ENCODE results near the gene EEF2K.
"Not testable (repeated sequence)": the region's sequence is repeated elsewhere in the genome, so short reads cannot be mapped to it uniquely, and the experiment has no call there.

EEF2K gene

DNA sequence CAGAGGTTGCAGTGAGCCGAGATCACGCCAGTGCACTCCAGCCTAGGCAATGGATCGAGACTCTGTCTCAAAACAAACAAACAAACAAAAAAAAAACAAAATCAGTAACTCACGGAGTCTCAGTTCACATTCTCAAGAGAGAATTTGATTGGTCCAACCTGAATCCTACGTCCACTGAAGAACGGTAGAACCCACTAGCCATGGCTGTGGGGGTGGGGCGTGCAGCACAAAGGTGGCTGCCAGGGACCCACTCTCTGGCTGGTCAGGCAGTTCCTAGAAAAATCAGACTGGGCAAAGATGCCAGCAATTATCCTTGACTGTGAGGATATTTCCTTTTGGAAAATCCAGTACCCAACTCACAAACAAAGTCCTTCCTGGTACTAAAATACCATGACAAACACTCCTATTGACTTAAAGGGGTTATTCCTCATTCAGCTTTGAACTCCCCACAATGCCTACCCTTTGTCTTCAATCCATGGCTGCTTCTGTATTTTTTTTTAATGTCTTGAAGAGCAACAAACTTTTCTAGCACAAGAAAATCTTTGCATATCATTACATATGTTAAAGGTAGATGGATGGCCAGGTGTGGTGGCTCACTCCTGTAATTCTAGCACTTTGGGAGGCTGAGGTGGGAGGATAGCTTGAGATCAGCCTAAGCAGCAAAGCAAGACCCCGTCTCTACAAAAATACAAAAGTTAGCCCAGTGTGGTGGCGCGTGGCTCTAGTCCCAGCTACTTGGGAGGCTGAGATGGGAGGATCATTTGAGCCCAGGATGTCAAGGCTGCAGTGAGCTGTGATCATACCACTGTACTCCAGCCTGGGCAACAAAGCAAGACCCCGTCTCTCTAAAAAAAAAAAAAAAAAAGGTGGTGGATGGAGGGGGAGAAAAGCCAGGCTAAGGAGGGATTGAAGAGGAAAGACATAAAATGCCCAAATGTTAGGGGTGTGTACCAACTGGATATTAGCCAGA lies 87.3 kb downstream of the EEF2K start:
- H3K4me3 Mint-ChIP-seq = no peak overlapping the region
- peaks cover 0 to 2% of the 10 kb centered on the region in 2 donors for H3K9me3 Mint-ChIP-seq
- H3K36me3 Mint-ChIP-seq = peaks cover 3 to 18% of the 10 kb centered on the region in 2 donors
- H3K27me3 Mint-ChIP-seq = peaks cover 5 to 6% of the 10 kb centered on the region in 2 donors
- H3K4me1 Mint-ChIP-seq = peaks cover 6 to 18% of the 10 kb centered on the region in 2 donors
- DNase-seq = no peak
- H3K27ac Mint-ChIP-seq = no peak overlapping the region
- no peak for ATAC-seq (replicated peaks)

DNA sequence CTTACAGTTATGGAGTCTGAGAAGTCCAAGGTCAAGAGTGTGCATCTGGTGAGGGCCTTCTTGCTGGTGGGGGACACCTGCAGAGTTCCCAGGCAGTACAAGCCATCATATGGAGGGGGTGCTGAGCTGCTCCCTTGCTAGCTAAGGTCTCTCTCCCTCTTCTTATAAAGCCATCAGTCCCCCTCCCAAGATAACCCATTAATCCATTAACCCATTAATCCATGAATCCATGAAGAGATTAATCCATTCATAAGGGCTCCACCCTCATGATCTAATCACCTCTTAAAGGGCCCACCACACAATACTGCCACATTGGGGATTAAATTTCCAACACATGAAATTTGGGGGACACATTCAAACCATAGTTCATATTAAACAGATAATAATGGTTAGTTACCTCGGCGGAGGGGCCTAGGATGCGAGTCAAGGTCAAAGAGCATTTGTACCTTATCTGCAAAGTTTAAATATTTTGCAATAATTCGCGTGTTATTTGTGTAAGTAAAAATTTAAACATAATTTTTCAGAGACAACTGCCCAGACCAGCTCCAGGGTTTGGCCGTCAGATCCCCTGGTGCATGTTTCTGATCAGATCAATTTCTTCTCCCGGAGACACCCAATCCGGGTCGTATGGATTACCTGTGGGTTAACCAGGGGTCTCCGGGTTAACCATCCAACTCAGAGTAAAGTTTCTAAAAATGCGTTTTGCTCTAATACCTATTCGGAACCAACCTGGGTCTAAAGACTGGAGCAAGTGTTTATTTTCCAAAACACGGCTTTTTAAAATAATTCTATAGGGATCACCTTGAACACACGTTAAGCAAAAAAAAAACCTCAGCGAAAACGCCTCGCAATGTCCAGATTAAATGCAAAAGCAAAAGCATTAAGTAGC lies 90.4 kb downstream of the EEF2K start:
- Mint-ChIP-seq H3K27ac (peak overlapping the region; percentile 99), H3K4me1 (peaks cover 27 to 44% of the 10 kb centered on the region in 2 donors), H3K27me3 (peaks cover 5 to 6% of the 10 kb centered on the region in 2 donors), H3K36me3 (peaks cover 16 to 32% of the 10 kb centered on the region in 2 donors), H3K9me3 (peaks cover 0 to 2% of the 10 kb centered on the region in 2 donors), H3K4me3 (peak overlapping the region; percentile 96 to 98)
- DNase-seq (no peak), ATAC-seq (replicated peaks) (no peak)

DNA sequence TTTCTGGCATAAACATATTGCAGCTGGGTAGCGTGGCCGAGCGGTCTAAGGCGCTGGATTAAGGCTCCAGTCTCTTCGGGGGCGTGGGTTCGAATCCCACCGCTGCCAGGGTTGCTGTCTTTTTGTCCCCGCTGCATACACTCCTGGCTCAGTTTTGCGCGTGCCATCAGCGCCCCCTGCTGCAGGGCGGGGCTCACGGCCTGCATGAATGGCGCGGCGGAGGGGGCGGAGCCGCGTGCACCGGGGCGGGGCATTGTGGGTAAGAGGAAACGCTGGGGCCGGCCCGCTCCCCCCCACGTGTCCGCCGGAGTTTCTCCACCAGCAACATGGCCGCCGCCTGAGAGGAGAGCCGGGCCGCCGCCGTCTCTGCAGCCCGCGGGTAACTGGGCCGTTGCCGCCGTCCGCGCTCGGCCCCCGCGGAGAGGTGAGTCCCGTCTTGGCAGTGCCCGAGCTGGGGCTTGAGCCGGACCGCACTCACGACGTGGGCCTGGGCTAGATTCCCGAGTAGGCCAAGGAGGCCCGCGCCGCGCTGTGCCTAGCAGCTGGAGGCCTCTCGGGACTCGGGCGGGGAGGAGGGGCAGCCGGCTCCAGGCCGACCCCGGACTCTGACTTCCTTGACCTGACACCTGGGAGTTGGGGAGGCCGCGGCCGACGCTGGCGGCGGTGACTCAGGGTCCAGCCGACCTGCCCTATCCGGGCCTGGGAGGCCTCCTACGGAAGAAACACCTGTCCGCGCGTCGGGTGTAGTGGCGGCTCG lies 91.2 kb downstream of the EEF2K start, which contains the start of gene POLR3E:
TSS of gene POLR3E (plus strand) at position 296 of the 757 bp plus-strand sequence. CDS start 5,560 bp downstream, outside the sequence.
- Mint-ChIP-seq H3K27me3 (peaks cover 5 to 6% of the 10 kb centered on the region in 2 donors), H3K36me3 (peaks cover 20 to 37% of the 10 kb centered on the region in 2 donors), H3K4me1 (peaks cover 30 to 49% of the 10 kb centered on the region in 2 donors), H3K9me3 (peaks cover 0 to 2% of the 10 kb centered on the region in 2 donors), H3K4me3 (peak within 1 kb of the TSS; percentile 96 to 98), H3K27ac (peak within 1 kb of the TSS; percentile 99)
- ATAC-seq (replicated peaks) (peak; percentile 84 to 91), DNase-seq (peak; percentile 99)

DNA sequence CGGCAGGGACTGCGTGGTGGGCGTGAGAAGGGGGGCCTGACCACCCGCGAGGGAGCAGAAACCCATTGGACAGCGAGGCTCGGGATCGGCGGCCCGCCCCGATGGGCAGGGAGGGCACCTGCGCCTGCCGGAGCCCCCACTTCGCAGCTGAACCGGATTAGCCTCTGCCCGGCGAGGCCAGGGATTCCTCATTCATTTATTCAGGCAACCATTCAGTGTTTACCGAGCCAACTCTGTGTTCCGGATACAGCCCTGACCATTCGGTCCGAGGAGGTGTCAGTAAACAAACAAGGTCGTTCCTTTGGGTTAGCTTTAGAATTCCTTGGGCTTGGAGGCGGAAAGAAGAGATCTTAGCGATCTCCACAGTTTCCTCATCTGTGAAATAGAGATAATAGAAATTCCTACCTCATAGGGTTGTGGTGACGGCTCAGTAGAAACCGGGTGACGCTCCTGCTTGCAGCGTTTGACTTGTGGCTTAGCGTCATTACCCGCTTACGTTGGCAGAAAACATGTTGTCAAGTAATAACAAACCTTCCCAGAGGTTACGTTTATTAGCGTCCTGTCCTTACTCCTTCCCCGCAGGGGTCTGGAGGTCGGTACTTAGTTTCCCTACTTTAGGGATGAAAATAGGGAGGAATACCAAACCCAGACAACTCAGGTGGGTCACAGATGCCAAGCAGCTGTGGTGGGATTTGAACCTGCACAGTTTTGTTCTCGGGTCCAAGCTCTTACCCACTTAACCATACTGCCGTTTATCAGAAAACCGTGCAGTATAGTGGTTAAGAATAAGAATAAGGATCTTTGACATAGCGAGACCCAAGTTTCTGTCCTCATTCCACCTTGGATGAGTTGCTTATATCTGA lies 92.0 kb downstream of the EEF2K start:
- H3K27me3 Mint-ChIP-seq = peaks cover 5 to 6% of the 10 kb centered on the region in 2 donors
- H3K9me3 Mint-ChIP-seq = peaks cover 0 to 2% of the 10 kb centered on the region in 2 donors
- H3K4me1 Mint-ChIP-seq = peaks cover 31 to 58% of the 10 kb centered on the region in 2 donors
- H3K4me3 Mint-ChIP-seq = peak overlapping the region; percentile 96 to 98
- ATAC-seq (replicated peaks) = peak; percentile 47 to 60
- peak overlapping the region; percentile 99 for H3K27ac Mint-ChIP-seq
- DNase-seq = peak; percentile 81
- peaks cover 27 to 45% of the 10 kb centered on the region in 2 donors for H3K36me3 Mint-ChIP-seq

- ATAC-seq (replicated peaks) (no peak), DNase-seq (no peak)
- Mint-ChIP-seq H3K27me3 (peaks cover 5 to 6% of the 10 kb centered on the region in 2 donors), H3K27ac (peak overlapping the region; percentile 99), H3K36me3 (peaks cover 33 to 49% of the 10 kb centered on the region in 2 donors), H3K4me1 (peaks cover 34 to 62% of the 10 kb centered on the region in 2 donors), H3K4me3 (peak overlapping the region in 1 of 2 donors; percentile 98), H3K9me3 (peaks cover 0 to 2% of the 10 kb centered on the region in 2 donors)
Measured at GRCh38 chr16:22299036-22299435, 93.0 kb downstream of the EEF2K start.

- Mint-ChIP-seq H3K9me3 (peaks cover 0 to 2% of the 10 kb centered on the region in 2 donors), H3K36me3 (peaks cover 40 to 62% of the 10 kb centered on the region in 2 donors), H3K27ac (peak overlapping the region; percentile 62), H3K4me1 (peaks cover 38 to 67% of the 10 kb centered on the region in 2 donors), H3K27me3 (peaks cover 5 to 6% of the 10 kb centered on the region in 2 donors), H3K4me3 (no peak overlapping the region)
- ATAC-seq (replicated peaks) (no peak), DNase-seq (no peak)
Measured at GRCh38 chr16:22300427-22301071, 94.5 kb downstream of the EEF2K start.

GRCh38 chr16:22301423-22301822 lies 95.3 kb downstream of the EEF2K start:
- Mint-ChIP-seq H3K4me1 (peaks cover 36 to 62% of the 10 kb centered on the region in 2 donors), H3K36me3 (peaks cover 40 to 65% of the 10 kb centered on the region in 2 donors)
- not testable (repeated sequence) for ATAC-seq (replicated peaks); DNase-seq; H3K27me3 Mint-ChIP-seq; H3K9me3 Mint-ChIP-seq; H3K4me3 Mint-ChIP-seq; H3K27ac Mint-ChIP-seq

GRCh38 chr16:22302776-22303363 lies 96.8 kb downstream of the EEF2K start:
- DNase-seq (no peak), ATAC-seq (replicated peaks) (no peak)
- no peak overlapping the region for H3K4me3 Mint-ChIP-seq
- H3K27me3 Mint-ChIP-seq = no peaks in the 10 kb centered on the region
- H3K4me1 Mint-ChIP-seq = peaks cover 32 to 54% of the 10 kb centered on the region in 2 donors
- peaks cover 41 to 65% of the 10 kb centered on the region in 2 donors for H3K36me3 Mint-ChIP-seq
- H3K27ac Mint-ChIP-seq = no peak overlapping the region
- H3K9me3 Mint-ChIP-seq = no peaks in the 10 kb centered on the region

- Mint-ChIP-seq H3K4me3 (no peak overlapping the region), H3K27ac (peak overlapping the region; percentile 63), H3K4me1 (peaks cover 25 to 39% of the 10 kb centered on the region in 2 donors), H3K9me3 (no peaks in the 10 kb centered on the region), H3K27me3 (no peaks in the 10 kb centered on the region), H3K36me3 (peaks cover 40 to 62% of the 10 kb centered on the region in 2 donors)
- no peak for ATAC-seq (replicated peaks)
- no peak for DNase-seq
Measured at GRCh38 chr16:22304411-22304810, 98.3 kb downstream of the EEF2K start.

- no peak for ATAC-seq (replicated peaks)
- Mint-ChIP-seq H3K36me3 (peaks cover 37 to 60% of the 10 kb centered on the region in 2 donors), H3K27ac (no peak overlapping the region), H3K4me3 (no peak overlapping the region), H3K4me1 (peaks cover 11 to 22% of the 10 kb centered on the region in 2 donors), H3K9me3 (no peaks in the 10 kb centered on the region), H3K27me3 (no peaks in the 10 kb centered on the region)
- DNase-seq = no peak
Measured at GRCh38 chr16:22306788-22307187, 100.7 kb downstream of the EEF2K start.

GRCh38 chr16:22307838-22308237 lies 101.8 kb downstream of the EEF2K start:
- Mint-ChIP-seq H3K9me3 (no peaks in the 10 kb centered on the region), H3K4me3 (no peak overlapping the region), H3K4me1 (peaks cover 9 to 12% of the 10 kb centered on the region in 2 donors), H3K27me3 (no peaks in the 10 kb centered on the region), H3K27ac (no peak overlapping the region), H3K36me3 (peaks cover 32 to 59% of the 10 kb centered on the region in 2 donors)
- no peak for DNase-seq
- no peak for ATAC-seq (replicated peaks)
